Activated CD8-positive, alpha-beta memory T cell treated with anti-CD3 and anti-CD28 coated beads, Interleukin-2, amount 50 U/mL, for 4 hours (primary cell): ENCODE data around the gene A3GALT2.
A peak's percentile ranks its signal among the peaks of the same experiment; 100 is the strongest.
"Not testable (repeated sequence)": the region's sequence is repeated elsewhere in the genome, so short reads cannot be mapped to it uniquely, and the experiment has no call there.

ENCODE experiments used
- DNase-seq: peaks from one replicate; pipeline ENCODE4 v3.0.0-alpha.2; 2020

The A3GALT2 gene

GRCh38 chr1:33309351-33309750 is 11.5 kb downstream of the A3GALT2 start:
- not testable (repeated sequence) for DNase-seq

GRCh38 chr1:33307494-33307864 is 13.4 kb downstream of the A3GALT2 start:
- no peak for DNase-seq

- DNase-seq, result no peak
These were observed 14.0 kb downstream of the A3GALT2 start for GRCh38 chr1:33306653-33307493.

GRCh38 chr1:33305816-33306652 is 14.9 kb downstream of the A3GALT2 start:
- DNase-seq, result no peak

- DNase-seq, result no peak
These were observed 15.9 kb downstream of the A3GALT2 start for GRCh38 chr1:33305016-33305415.

- no peak for DNase-seq
These were observed 18.6 kb downstream of the A3GALT2 start for GRCh38 chr1:33302325-33302724.

- no peak for DNase-seq
These were observed 19.5 kb downstream of the A3GALT2 start for GRCh38 chr1:33301273-33301984.

GRCh38 chr1:33300673-33301072 is 20.2 kb downstream of the A3GALT2 start:
- no peak for DNase-seq

- no peak for DNase-seq
These were observed 21.3 kb downstream of the A3GALT2 start for GRCh38 chr1:33299461-33300155.

- DNase-seq, result peak; percentile 60
These were observed 22.1 kb downstream of the A3GALT2 start for GRCh38 chr1:33298623-33299277.

- DNase-seq, result no peak
These were observed 22.8 kb downstream of the A3GALT2 start for GRCh38 chr1:33297911-33298622.

GRCh38 chr1:33296824-33297223 is 24.1 kb downstream of the A3GALT2 start:
- no peak for DNase-seq

- DNase-seq, result no peak
These were observed 24.8 kb downstream of the A3GALT2 start for GRCh38 chr1:33296082-33296458.

- DNase-seq, result peak; percentile 91
These were observed 25.3 kb downstream of the A3GALT2 start for GRCh38 chr1:33295450-33296081.

- DNase-seq, result no peak
These were observed 25.9 kb downstream of the A3GALT2 start for GRCh38 chr1:33295023-33295422.

GRCh38 chr1:33294071-33295010 is 26.6 kb downstream of the A3GALT2 start:
- DNase-seq, result no peak

- DNase-seq, result no peak
These were observed 28.1 kb downstream of the A3GALT2 start for GRCh38 chr1:33292726-33293340.

GRCh38 chr1:33290615-33291014 is 30.3 kb downstream of the A3GALT2 start:
- DNase-seq, result not testable (repeated sequence)

- DNase-seq, result no peak
These were observed 31.1 kb downstream of the A3GALT2 start for GRCh38 chr1:33289858-33290154.
